Raji (cell line): ENCODE measurements around the gene JAKMIP1.

ENCODE experiments used
- POLR2A ChIP-seq: IDR thresholded peaks from 2 replicates; pipeline ENCODE4 v1.6.1; 2011; ENCODE audit warnings: low read depth, low read length, control low read depth; ENCODE audit not compliant: insufficient read depth

Gene JAKMIP1

GRCh38 chr4:6071959-6072720 is 128.2 kb downstream of the JAKMIP1 start:
- no peak for TF ChIP-seq POLR2A

GRCh38 chr4:6071191-6071958 is 129.0 kb downstream of the JAKMIP1 start:
- no peak for TF ChIP-seq POLR2A

DNA sequence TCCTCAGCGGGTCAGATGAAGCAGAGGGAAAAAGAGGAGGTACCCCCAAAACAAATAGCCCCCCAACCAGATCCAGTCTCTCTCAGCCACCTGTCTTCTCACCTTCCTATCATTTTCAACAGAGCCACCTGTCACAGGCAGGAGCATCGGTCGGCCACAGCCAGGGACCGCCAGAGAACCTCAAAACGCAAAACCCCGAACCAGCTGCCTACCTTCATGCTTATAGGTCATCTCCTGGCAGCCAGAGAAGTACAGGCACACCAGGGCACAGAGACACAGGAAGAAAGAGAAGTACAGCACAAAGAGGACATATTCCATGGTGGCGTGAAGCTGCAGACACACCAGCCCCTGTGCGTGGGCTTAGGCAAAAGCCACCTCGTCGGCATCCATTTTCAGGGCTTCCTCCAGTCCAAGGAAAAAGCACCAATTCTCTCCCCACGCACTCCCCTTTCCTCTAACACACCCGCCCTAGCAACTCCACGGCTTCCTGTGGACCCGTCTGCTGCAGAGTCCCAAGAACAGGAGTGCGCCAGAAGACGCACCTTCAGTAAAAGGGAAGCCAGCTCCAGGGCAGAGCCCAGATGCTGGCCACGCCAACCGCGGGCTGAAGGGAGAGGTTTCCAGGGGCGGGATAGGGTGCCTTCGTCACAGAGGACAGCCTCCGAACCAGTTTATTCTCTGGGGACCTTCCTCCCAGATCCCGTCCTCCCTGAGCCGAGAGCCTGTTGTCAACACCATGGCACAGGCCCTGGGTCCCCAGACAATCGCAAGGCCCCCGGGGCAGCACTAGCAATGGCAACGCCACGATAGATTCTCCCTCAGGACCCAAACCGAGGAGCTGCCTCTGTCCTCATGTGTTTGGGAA is 130.3 kb downstream of the JAKMIP1 start:
- TF ChIP-seq POLR2A: no peak

GRCh38 chr4:6068986-6069385 is 131.4 kb downstream of the JAKMIP1 start:
- no peak for TF ChIP-seq POLR2A

- no peak for TF ChIP-seq POLR2A
These were observed 134.3 kb downstream of the JAKMIP1 start for GRCh38 chr4:6065934-6066590.

DNA sequence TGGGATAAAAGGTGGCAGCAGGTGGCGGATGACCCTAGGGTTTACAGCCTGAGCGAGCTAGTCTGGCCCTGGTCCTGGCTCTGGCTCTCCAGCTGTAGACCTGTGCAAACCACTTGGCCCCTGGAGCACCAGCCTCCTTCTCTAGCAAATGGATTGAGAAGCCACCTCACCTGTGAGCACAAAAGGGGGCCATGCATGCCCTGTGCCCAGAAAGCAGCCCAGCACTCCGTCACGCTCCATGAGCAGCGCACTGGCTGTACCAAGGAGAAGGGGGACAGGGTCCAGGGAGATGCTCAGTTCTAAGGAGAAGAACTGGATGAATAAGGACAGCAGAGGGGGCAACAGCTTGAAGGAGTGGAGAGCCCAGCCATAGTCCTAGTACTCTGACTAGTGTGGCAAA is 135.2 kb downstream of the JAKMIP1 start:
- no peak for TF ChIP-seq POLR2A

GRCh38 chr4:6064383-6064782 is 136.0 kb downstream of the JAKMIP1 start:
- TF ChIP-seq POLR2A: no peak

- no peak for TF ChIP-seq POLR2A
These were observed 136.7 kb downstream of the JAKMIP1 start for GRCh38 chr4:6063684-6064083.

- TF ChIP-seq POLR2A: no peak
These were observed 138.2 kb downstream of the JAKMIP1 start for GRCh38 chr4:6062133-6062532.

DNA sequence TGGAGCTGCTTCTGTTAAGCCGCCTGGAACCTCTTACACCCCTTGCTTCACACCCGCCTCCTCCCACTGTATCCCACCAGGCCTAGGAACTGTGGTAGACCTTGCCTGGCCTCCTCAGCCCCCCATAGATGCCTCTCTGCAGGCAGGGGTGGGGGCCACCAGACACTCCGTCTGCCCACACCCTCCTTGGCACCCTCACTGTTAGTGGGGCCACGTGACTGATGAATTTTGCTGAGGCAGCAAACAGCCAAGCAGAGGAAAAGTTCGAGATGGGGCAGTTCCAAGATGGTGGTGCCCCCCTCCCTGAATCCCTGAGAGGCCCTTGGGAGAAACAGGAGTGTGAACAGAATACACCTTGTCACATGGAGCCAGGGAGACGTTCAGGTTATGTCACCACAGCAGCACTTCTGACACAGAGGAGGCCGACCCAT is 141.0 kb downstream of the JAKMIP1 start:
- no peak for TF ChIP-seq POLR2A

GRCh38 chr4:6058531-6059374 is 141.6 kb downstream of the JAKMIP1 start:
- TF ChIP-seq POLR2A: no peak

GRCh38 chr4:6056976-6057766 is 143.2 kb downstream of the JAKMIP1 start:
- no peak for TF ChIP-seq POLR2A

DNA sequence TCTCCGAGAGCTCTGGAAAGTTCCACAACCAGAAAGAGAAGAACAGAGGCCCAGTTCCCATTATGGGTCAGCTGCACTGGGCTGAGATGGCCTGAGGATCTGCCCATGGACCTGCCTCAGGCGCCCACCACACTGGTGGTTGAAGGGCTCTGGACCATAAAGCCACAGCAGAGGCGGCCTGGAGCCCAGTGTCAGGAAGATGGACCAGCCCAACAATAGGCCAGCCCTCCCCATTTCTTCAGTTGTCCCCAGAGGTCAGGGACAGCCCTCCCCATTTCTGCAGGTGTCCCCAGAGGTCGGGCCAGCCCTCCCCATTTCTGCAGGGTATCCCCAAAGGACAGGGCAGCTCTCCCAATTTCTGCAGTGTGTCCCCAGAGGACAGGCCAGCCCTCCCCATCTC is 144.9 kb downstream of the JAKMIP1 start:
- TF ChIP-seq POLR2A: no peak
